Neural progenitor cell (in vitro differentiated cells): ENCODE results near the gene ENC1.

Experiments
- CTCF ChIP-seq: fragments of 200-600 bp; sonication (generic); IDR thresholded peaks from 2 replicates; pipeline ENCODE4 v1.5.1; 2017; ENCODE audit warnings: antibody characterized with exemption, mild to moderate bottlenecking
- EZH2 ChIP-seq: fragments of 200-600 bp; sonication (generic); IDR thresholded peaks from 2 replicates; pipeline ENCODE4 v1.6.1; 2017; ENCODE audit warnings: antibody characterized with exemption, mild to moderate bottlenecking, moderate library complexity
- EZH2phosphoT487 ChIP-seq: fragments of 200-600 bp; sonication (generic); IDR thresholded peaks from 2 replicates; pipeline ENCODE4 v1.6.1; 2017; ENCODE audit warnings: antibody characterized with exemption

DNA sequence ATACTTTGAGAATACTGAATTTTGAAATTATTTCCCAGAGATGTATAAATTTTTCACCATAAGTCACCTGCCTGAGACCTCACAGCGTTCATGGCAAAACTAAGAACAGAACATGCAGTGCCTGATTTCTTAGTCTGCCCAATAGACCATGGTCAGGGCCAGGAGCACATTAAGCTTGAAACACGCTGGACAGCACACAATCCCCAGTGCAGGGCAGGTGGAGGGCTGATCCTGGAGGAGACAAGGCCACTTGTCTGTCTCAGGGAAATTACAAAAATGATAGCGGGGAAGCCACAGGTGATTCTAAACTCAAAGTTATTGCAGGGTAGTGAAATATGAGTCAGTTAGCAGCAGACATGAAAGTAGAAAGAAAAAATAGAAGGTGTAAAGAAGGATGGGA is 18.6 kb upstream of the ENC1 start:
- TF ChIP-seq CTCF (no peak), EZH2 (no peak), EZH2phosphoT487 (no peak)
